Fibroblast of lung (primary cell): ENCODE measurements around the gene LMO1. TPM values are rescaled to one million over a fixed set of nuclear protein-coding genes. Genes with fewer than 3 reads are reported as not detected.

Source experiments
- DNase-seq, 2 donors: peaks; one replicate each; pipeline versions ENCODE4 v3.0.0 to v3.0.0-alpha.2; 2010; ENCODE audit warnings: low read depth in 2 of 2
- H2AFZ ChIP-seq: 2 replicates; pipeline ENCODE4 v1.5.1; 2012; ENCODE audit warnings: low read length, control low read depth, inconsistent platforms
- H3K27ac ChIP-seq: 2 replicates; pipeline ENCODE4 v1.5.1; 2011; ENCODE audit warnings: low read length, control low read depth; ENCODE audit not compliant: insufficient read depth
- H3K27me3 ChIP-seq: 2 replicates; pipeline ENCODE4 v1.5.1; 2011; ENCODE audit warnings: mild to moderate bottlenecking, low read length; ENCODE audit not compliant: control insufficient read depth, insufficient read depth
- H3K36me3 ChIP-seq: 2 replicates; pipeline ENCODE4 v1.5.1; 2011; ENCODE audit warnings: low read length; ENCODE audit not compliant: control insufficient read depth, insufficient read depth
- H3K4me1 ChIP-seq: 2 replicates; pipeline ENCODE4 v1.5.1; 2011; ENCODE audit warnings: low read length; ENCODE audit not compliant: control insufficient read depth, insufficient read depth; ENCODE audit errors: extremely low read depth
- H3K4me2 ChIP-seq: 2 replicates; pipeline ENCODE4 v1.5.1; 2011; ENCODE audit warnings: low read length, control low read depth; ENCODE audit not compliant: insufficient read depth; ENCODE audit errors: extremely low read depth
- H3K4me3 ChIP-seq, 4 experiments: fragments of 200-600 bp in 1 of 4; sonication (generic) in 1 of 4; replicated peaks in 1 of 4; 2 replicates each; pipeline ENCODE4 v1.5.1; 2011 to 2016; ENCODE audit warnings: low read length in 4 of 4, low read depth in 3 of 4, mild to moderate bottlenecking in 3 of 4, control low read depth in 2 of 4, inconsistent platforms in 1 of 4, mixed read lengths in 1 of 4; ENCODE audit not compliant: insufficient read depth in 1 of 4; ENCODE audit errors: control extremely low read depth in 1 of 4
- H3K79me2 ChIP-seq: 2 replicates; pipeline ENCODE4 v1.5.1; 2012; ENCODE audit warnings: mild to moderate bottlenecking, low read length, inconsistent platforms; ENCODE audit not compliant: control insufficient read depth, insufficient read depth
- H3K9ac ChIP-seq: 2 replicates; pipeline ENCODE4 v1.5.1; 2011; ENCODE audit warnings: mild to moderate bottlenecking, low read length, control low read depth; ENCODE audit not compliant: insufficient read depth
- H3K9me3 ChIP-seq: 2 replicates; pipeline ENCODE4 v1.5.1; 2012; ENCODE audit warnings: low read depth, low read length; ENCODE audit not compliant: control insufficient read depth, insufficient read depth
- H4K20me1 ChIP-seq: 2 replicates; pipeline ENCODE4 v1.5.1; 2011; ENCODE audit warnings: low read length; ENCODE audit not compliant: control insufficient read depth, insufficient read depth; ENCODE audit errors: extremely low read depth
- EZH2 ChIP-seq: IDR thresholded peaks from 2 replicates; pipeline ENCODE4 v1.5.1; 2012; ENCODE audit warnings: low read length, control low read depth, mild to moderate bottlenecking; ENCODE audit errors: missing control alignments
- polyA plus RNA-seq, 2 donors: library from polyadenylated mRNA; depleted of rRNA in 1 of 2; stranded (reverse) in 1 of 2; unstranded in 1 of 2; fragments of >200 nt; gene quantifications; 2 replicates each; pipeline ENCODE4 v1.2.1, GENCODE V29; 2011 to 2012; ENCODE audit warnings: missing spikeins in 1 of 2
- total RNA-seq: library from RNA; depleted of rRNA; stranded (reverse); fragments of >200 nt; gene quantifications from 2 replicates; pipeline ENCODE4 v1.2.1, GENCODE V29; 2014
- TF ChIP-seq, protein P1 (sequence below), 2 donors: IDR thresholded peaks in 1 of 2; conservative IDR thresholded peaks in 1 of 2; 1 replicate in 1 of 2; 2 replicates in 1 of 2; pipeline ENCODE4 v1.5.1; 2011 to 2012; ENCODE audit warnings: low read length in 2 of 2, control low read depth in 1 of 2, inconsistent platforms in 1 of 2, low read depth in 1 of 2, mild to moderate bottlenecking in 1 of 2

The LMO1 gene
- total and polyA plus RNA-seq, 2 donors (not counting 1 experiment from before 2014, with no cell fraction given) = not detected

GRCh38 chr11:8202516-8203413 is 60.9 kb downstream of the LMO1 start:
- no peak overlapping the region for H3K4me2 ChIP-seq
- H3K27me3 ChIP-seq = peaks cover 3% of the 10 kb centered on the region
- H3K79me2 ChIP-seq = no peaks in the 10 kb centered on the region
- no peak for DNase-seq
- no peak overlapping the region for H3K27ac ChIP-seq
- no peak overlapping the region for H2AFZ ChIP-seq
- H3K4me3 ChIP-seq = no peak overlapping the region
- H3K9ac ChIP-seq = no peak overlapping the region
- no peaks in the 10 kb centered on the region for H4K20me1 ChIP-seq
- TF ChIP-seq, protein P1, sequence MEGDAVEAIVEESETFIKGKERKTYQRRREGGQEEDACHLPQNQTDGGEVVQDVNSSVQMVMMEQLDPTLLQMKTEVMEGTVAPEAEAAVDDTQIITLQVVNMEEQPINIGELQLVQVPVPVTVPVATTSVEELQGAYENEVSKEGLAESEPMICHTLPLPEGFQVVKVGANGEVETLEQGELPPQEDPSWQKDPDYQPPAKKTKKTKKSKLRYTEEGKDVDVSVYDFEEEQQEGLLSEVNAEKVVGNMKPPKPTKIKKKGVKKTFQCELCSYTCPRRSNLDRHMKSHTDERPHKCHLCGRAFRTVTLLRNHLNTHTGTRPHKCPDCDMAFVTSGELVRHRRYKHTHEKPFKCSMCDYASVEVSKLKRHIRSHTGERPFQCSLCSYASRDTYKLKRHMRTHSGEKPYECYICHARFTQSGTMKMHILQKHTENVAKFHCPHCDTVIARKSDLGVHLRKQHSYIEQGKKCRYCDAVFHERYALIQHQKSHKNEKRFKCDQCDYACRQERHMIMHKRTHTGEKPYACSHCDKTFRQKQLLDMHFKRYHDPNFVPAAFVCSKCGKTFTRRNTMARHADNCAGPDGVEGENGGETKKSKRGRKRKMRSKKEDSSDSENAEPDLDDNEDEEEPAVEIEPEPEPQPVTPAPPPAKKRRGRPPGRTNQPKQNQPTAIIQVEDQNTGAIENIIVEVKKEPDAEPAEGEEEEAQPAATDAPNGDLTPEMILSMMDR (conservative IDR thresholded peaks at IDR 0.05 in 1 of 2, IDR thresholded peaks at IDR 0.05 in 1 of 2; ENCODE audit: low read depth in 1 of 2, low read length in 2 of 2) = no peak
- no peaks in the 10 kb centered on the region for H3K9me3 ChIP-seq
- H3K36me3 ChIP-seq = no peaks in the 10 kb centered on the region
- no peaks in the 10 kb centered on the region for H3K4me1 ChIP-seq

DNA sequence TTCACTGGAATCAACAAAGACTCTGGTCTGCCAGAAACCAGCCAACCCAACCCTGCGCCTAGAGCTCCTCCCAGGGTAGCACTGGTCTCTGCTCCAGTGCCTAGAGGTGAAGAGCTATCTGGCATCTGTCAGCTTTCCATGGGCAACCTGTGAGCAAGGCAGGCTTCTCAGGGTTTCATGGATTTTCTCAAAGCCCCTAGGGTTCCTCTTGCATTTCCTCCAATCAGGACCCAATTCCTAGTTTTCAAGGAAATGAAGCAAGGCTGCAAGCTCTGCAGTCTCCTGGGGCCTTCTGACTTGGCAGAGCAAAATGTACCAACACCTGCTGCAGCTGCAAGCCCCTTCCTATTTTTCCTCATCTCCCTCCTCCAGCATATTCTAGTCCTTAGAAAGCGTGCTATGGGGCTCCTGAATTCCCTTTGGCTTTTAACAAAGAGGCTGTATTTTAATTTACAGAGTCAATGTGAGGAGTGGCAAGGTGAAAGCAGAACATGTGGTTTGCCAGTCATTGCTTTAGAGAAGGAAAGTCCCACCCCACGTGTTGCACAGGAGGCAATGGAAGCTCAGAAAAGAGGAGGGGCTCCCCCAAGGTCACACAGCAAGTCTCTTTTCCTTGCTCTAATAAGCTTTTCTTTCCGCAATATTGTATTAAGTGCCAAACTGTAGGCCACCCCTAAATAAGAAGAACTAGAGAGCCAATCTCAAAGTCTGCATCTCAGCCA is 61.9 kb downstream of the LMO1 start:
- Histone ChIP-seq H4K20me1 (no peaks in the 10 kb centered on the region), H3K4me1 (no peaks in the 10 kb centered on the region), H3K27me3 (peaks cover 3% of the 10 kb centered on the region), H3K9ac (no peak overlapping the region), H3K79me2 (no peaks in the 10 kb centered on the region), H3K4me2 (no peak overlapping the region), H3K4me3 (no peak overlapping the region), H3K27ac (no peak overlapping the region), H3K9me3 (no peaks in the 10 kb centered on the region), H3K36me3 (no peaks in the 10 kb centered on the region), H2AFZ (no peak overlapping the region)
- DNase-seq = no peak
- no peak for TF ChIP-seq EZH2
- TF ChIP-seq, protein P1 (conservative IDR thresholded peaks at IDR 0.05 in 1 of 2, IDR thresholded peaks at IDR 0.05 in 1 of 2; ENCODE audit: low read depth in 1 of 2, low read length in 2 of 2) = no peak

- Histone ChIP-seq H4K20me1 (no peaks in the 10 kb centered on the region), H3K79me2 (no peaks in the 10 kb centered on the region), H3K9ac (no peak overlapping the region), H3K4me2 (no peak overlapping the region), H3K27me3 (peaks cover 2% of the 10 kb centered on the region), H2AFZ (no peak overlapping the region), H3K9me3 (no peaks in the 10 kb centered on the region), H3K36me3 (no peaks in the 10 kb centered on the region), H3K4me3 (no peak overlapping the region), H3K4me1 (no peaks in the 10 kb centered on the region), H3K27ac (no peak overlapping the region)
- no peak for DNase-seq
- TF ChIP-seq, protein P1 (conservative IDR thresholded peaks at IDR 0.05 in 1 of 2, IDR thresholded peaks at IDR 0.05 in 1 of 2; ENCODE audit: low read depth in 1 of 2, low read length in 2 of 2) = no peak
- TF ChIP-seq EZH2 = no peak
Measured at GRCh38 chr11:8199676-8200075, 64.0 kb downstream of the LMO1 start.
